Loucy (cell line): ENCODE data around the gene SLC25A41.

Source experiments
- EZH2phosphoT487 ChIP-seq: fragments of 200-600 bp; IDR thresholded peaks from 2 replicates; pipeline ENCODE4 v1.6.1; 2018; ENCODE audit warnings: antibody characterized with exemption, mild to moderate bottlenecking, moderate library complexity, borderline replicate concordance
- TF ChIP-seq, protein P1 (sequence below): fragments of 200-600 bp; sonication (generic); conservative IDR thresholded peaks from 2 replicates; pipeline ENCODE4 v1.5.1; 2014; ENCODE audit warnings: mild to moderate bottlenecking, antibody characterized with exemption, low read length

DNA sequence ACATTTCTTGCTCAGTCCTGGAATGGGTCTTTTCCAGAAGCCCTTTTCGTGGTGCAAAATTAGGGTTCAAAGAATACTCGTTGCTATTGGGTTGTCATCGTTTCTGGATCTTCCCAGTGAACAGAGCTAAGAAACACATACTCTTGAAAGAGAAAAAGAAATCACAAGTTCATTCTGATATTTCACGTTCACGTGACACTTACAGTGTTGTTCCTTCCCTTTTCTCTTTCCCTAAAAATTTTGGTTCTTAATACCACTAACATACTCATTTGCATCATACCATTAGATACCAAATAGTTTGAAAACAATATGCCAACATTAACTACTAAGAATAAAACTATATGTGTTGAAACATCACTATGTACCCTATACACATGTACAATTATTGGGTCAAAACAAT lies 27.2 kb downstream of the SLC25A41 start:
- TF ChIP-seq, protein P1, sequence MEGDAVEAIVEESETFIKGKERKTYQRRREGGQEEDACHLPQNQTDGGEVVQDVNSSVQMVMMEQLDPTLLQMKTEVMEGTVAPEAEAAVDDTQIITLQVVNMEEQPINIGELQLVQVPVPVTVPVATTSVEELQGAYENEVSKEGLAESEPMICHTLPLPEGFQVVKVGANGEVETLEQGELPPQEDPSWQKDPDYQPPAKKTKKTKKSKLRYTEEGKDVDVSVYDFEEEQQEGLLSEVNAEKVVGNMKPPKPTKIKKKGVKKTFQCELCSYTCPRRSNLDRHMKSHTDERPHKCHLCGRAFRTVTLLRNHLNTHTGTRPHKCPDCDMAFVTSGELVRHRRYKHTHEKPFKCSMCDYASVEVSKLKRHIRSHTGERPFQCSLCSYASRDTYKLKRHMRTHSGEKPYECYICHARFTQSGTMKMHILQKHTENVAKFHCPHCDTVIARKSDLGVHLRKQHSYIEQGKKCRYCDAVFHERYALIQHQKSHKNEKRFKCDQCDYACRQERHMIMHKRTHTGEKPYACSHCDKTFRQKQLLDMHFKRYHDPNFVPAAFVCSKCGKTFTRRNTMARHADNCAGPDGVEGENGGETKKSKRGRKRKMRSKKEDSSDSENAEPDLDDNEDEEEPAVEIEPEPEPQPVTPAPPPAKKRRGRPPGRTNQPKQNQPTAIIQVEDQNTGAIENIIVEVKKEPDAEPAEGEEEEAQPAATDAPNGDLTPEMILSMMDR: no peak
- TF ChIP-seq EZH2phosphoT487: no peak
